ENCODE results near the gene APBB3.

- TF ChIP-seq, protein P1, sequence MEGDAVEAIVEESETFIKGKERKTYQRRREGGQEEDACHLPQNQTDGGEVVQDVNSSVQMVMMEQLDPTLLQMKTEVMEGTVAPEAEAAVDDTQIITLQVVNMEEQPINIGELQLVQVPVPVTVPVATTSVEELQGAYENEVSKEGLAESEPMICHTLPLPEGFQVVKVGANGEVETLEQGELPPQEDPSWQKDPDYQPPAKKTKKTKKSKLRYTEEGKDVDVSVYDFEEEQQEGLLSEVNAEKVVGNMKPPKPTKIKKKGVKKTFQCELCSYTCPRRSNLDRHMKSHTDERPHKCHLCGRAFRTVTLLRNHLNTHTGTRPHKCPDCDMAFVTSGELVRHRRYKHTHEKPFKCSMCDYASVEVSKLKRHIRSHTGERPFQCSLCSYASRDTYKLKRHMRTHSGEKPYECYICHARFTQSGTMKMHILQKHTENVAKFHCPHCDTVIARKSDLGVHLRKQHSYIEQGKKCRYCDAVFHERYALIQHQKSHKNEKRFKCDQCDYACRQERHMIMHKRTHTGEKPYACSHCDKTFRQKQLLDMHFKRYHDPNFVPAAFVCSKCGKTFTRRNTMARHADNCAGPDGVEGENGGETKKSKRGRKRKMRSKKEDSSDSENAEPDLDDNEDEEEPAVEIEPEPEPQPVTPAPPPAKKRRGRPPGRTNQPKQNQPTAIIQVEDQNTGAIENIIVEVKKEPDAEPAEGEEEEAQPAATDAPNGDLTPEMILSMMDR (conservative IDR thresholded peaks at IDR 0.05; ENCODE audit: low read depth, low read length) = no peak
- TF ChIP-seq EZH2 (IDR thresholded peaks at IDR 0.05; ENCODE audit: low read length, unreplicated experiment) = no peak
Measured at GRCh38 chr5:140576776-140577201, 12.4 kb upstream of the APBB3 start.
